Neural cell (in vitro differentiated cells): Measurements from ENCODE around the gene SEPTIN6. TPM values are rescaled to one million over a fixed set of nuclear protein-coding genes. Genes with fewer than 3 reads are reported as not detected.

Experiments
- H2AFZ ChIP-seq: fragments of 200-600, 300-800 bp; sonication (generic), shearing (Covaris generic); 2 replicates; pipeline ENCODE4 v1.6.0; 2014; ENCODE audit warnings: low read depth, mild to moderate bottlenecking, antibody characterized with exemption, low read length, moderate library complexity
- H3F3A ChIP-seq: fragments of 200-600 bp; shearing (Covaris generic); 2 replicates; pipeline ENCODE4 v1.6.1; 2016; ENCODE audit warnings: mild to moderate bottlenecking, moderate library complexity, mixed read lengths, antibody characterized with exemption, low read length; ENCODE audit not compliant: insufficient read depth, poor library complexity, severe bottlenecking
- H3K27ac ChIP-seq: fragments of 200-600, 300-800 bp; sonication (generic), shearing (Covaris generic); 2 replicates; pipeline ENCODE4 v1.5.1; 2014; ENCODE audit warnings: mild to moderate bottlenecking, low read length, moderate library complexity
- H3K27me3 ChIP-seq: fragments of 300-800, 200-600 bp; sonication (generic), shearing (Covaris generic); 2 replicates; pipeline ENCODE4 v1.6.0; 2014; ENCODE audit warnings: mild to moderate bottlenecking, low read depth, low read length, moderate library complexity; ENCODE audit not compliant: insufficient read depth
- H3K36me3 ChIP-seq: fragments of 300-800, 200-600 bp; sonication (generic), shearing (Covaris generic); 2 replicates; pipeline ENCODE4 v1.5.1; 2014; ENCODE audit warnings: mild to moderate bottlenecking, antibody characterized with exemption, low read length, moderate library complexity; ENCODE audit not compliant: insufficient read depth
- H3K4me2 ChIP-seq: fragments of 300-800, 200-600 bp; sonication (generic), shearing (Covaris generic); 2 replicates; pipeline ENCODE4 v1.6.0; 2014; ENCODE audit warnings: mild to moderate bottlenecking, low read length
- H3K4me3 ChIP-seq: fragments of 300-800, 200-600 bp; sonication (generic), shearing (Covaris generic); 2 replicates; pipeline ENCODE4 v1.5.1; 2014; ENCODE audit warnings: mild to moderate bottlenecking, low read length, moderate library complexity
- H3K79me2 ChIP-seq: fragments of 200-600 bp; shearing (Covaris generic); replicated peaks from 2 replicates; pipeline ENCODE4 v1.6.0; 2014; ENCODE audit warnings: mild to moderate bottlenecking, low read length, moderate library complexity; ENCODE audit not compliant: insufficient read depth
- H3K9ac ChIP-seq: fragments of 300-800, 200-600 bp; sonication (generic), shearing (Covaris generic); 2 replicates; pipeline ENCODE4 v1.6.1; 2016; ENCODE audit warnings: mild to moderate bottlenecking, low read length, mixed read lengths
- H3K9me2 ChIP-seq: fragments of 200-600 bp; shearing (Covaris generic); 2 replicates; pipeline ENCODE4 v1.6.1; 2016; ENCODE audit warnings: mild to moderate bottlenecking, low read length, mixed read lengths; ENCODE audit not compliant: insufficient read depth
- H3K9me3 ChIP-seq: fragments of 200-600, 300-800 bp; sonication (generic), shearing (Covaris generic); 2 replicates; pipeline ENCODE4 v1.6.1; 2016; ENCODE audit warnings: mild to moderate bottlenecking, mixed run types, low read length, moderate library complexity, mixed read lengths
- H4K20me1 ChIP-seq: fragments of 200-600 bp; shearing (Covaris generic); 2 replicates; pipeline ENCODE4 v1.6.1; 2016; ENCODE audit warnings: mild to moderate bottlenecking, mixed run types; ENCODE audit not compliant: insufficient read depth
- CTCF ChIP-seq: fragments of 450-650 bp; IDR thresholded peaks from 2 replicates; pipeline ENCODE4 v1.5.1; 2014; ENCODE audit warnings: antibody characterized with exemption, mild to moderate bottlenecking, moderate library complexity; ENCODE audit not compliant: poor library complexity, severe bottlenecking
- EP300 ChIP-seq: fragments of 450-650 bp; conservative IDR thresholded peaks from 2 replicates; pipeline ENCODE4 v1.6.1; 2014; ENCODE audit warnings: antibody characterized with exemption, mild to moderate bottlenecking, moderate library complexity; ENCODE audit not compliant: poor library complexity, severe bottlenecking
- EZH2 ChIP-seq: fragments of 200-600, 300-800 bp; shearing (Covaris generic), sonication (generic); IDR thresholded peaks from 2 replicates; pipeline ENCODE4 v1.6.1; 2014; ENCODE audit warnings: antibody characterized with exemption, low read length, borderline replicate concordance, mild to moderate bottlenecking; ENCODE audit not compliant: insufficient read depth, poor library complexity, severe bottlenecking
- MXI1 ChIP-seq: fragments of 450-650 bp; conservative IDR thresholded peaks from 2 replicates; pipeline ENCODE4 v1.6.1; 2014; ENCODE audit warnings: antibody characterized with exemption, mild to moderate bottlenecking; ENCODE audit not compliant: poor library complexity, severe bottlenecking
- POLR2AphosphoS5 ChIP-seq: IDR thresholded peaks from 2 replicates; pipeline ENCODE4 v1.6.1; 2012
- RAD21 ChIP-seq: fragments of 450-650 bp; conservative IDR thresholded peaks from 2 replicates; pipeline ENCODE4 v1.6.1; 2014; ENCODE audit warnings: antibody characterized with exemption, mild to moderate bottlenecking, moderate library complexity
- REST ChIP-seq: IDR thresholded peaks from 2 replicates; pipeline ENCODE4 v1.6.1; 2012; ENCODE audit warnings: borderline replicate concordance
- SMC3 ChIP-seq: fragments of 450-650 bp; conservative IDR thresholded peaks from 2 replicates; pipeline ENCODE4 v1.6.1; 2014; ENCODE audit warnings: antibody characterized with exemption, mild to moderate bottlenecking, moderate library complexity; ENCODE audit not compliant: poor library complexity
- TAF1 ChIP-seq: IDR thresholded peaks from 2 replicates; pipeline ENCODE4 v1.6.1; 2012; ENCODE audit warnings: low read depth
- polyA plus RNA-seq: library from polyadenylated mRNA; depleted of rRNA; stranded (reverse); fragments of >200 nt; gene quantifications from 2 replicates; pipeline ENCODE4 v1.2.3, GENCODE V29; 2014

The SEPTIN6 gene
- polyA plus RNA-seq, 1 donor from 2014 or later, result 155 TPM

GRCh38 chrX:119687661-119688413, 5.1 kb downstream of the SEPTIN6 start:
- no peak overlapping the region for H3K4me3 ChIP-seq
- H3K9me3 ChIP-seq, result no peaks in the 10 kb centered on the region
- no peak overlapping the region for H3K9ac ChIP-seq
- H4K20me1 ChIP-seq, result no peaks in the 10 kb centered on the region
- no peak overlapping the region for H3K4me2 ChIP-seq
- TF ChIP-seq EP300, result no peak
- TF ChIP-seq SMC3, result no peak
- TF ChIP-seq POLR2AphosphoS5, result no peak
- no peak for TF ChIP-seq TAF1
- TF ChIP-seq CTCF, result no peak
- TF ChIP-seq REST, result no peak
- no peak for TF ChIP-seq MXI1
- TF ChIP-seq RAD21, result no peak
- no peak for TF ChIP-seq EZH2
- H3K79me2 ChIP-seq, result peaks cover 36% of the 10 kb centered on the region
- no peak overlapping the region for H3K27ac ChIP-seq
- no peaks in the 10 kb centered on the region for H3F3A ChIP-seq
- no peaks in the 10 kb centered on the region for H3K9me2 ChIP-seq
- H3K27me3 ChIP-seq, result no peaks in the 10 kb centered on the region
- H2AFZ ChIP-seq, result no peak overlapping the region
- H3K36me3 ChIP-seq, result no peaks in the 10 kb centered on the region

GRCh38 chrX:119686087-119686691, 6.8 kb downstream of the SEPTIN6 start:
- Histone ChIP-seq H2AFZ (no peak overlapping the region), H3F3A (no peaks in the 10 kb centered on the region), H3K27me3 (no peaks in the 10 kb centered on the region), H3K9me3 (no peaks in the 10 kb centered on the region), H3K4me2 (no peak overlapping the region), H3K9me2 (no peaks in the 10 kb centered on the region), H4K20me1 (no peaks in the 10 kb centered on the region), H3K4me3 (peak overlapping the region; percentile 37), H3K36me3 (no peaks in the 10 kb centered on the region), H3K9ac (no peak overlapping the region), H3K27ac (peak overlapping the region; percentile 73), H3K79me2 (peaks cover 33% of the 10 kb centered on the region)
- TF ChIP-seq POLR2AphosphoS5 (no peak), EP300 (no peak), TAF1 (no peak), RAD21 (no peak), SMC3 (no peak), CTCF (no peak), EZH2 (no peak), MXI1 (no peak), REST (no peak)
